Subcutaneous abdominal adipose tissue (tissue), 5 donors: ENCODE results near the gene SIRPA.
"Not testable (repeated sequence)": the region's sequence is repeated elsewhere in the genome, so short reads cannot be mapped to it uniquely, and the experiment has no call there.

Experiments used
- H3K27ac ChIP-seq: one replicate; pipeline ENCODE4 v1.7.0; 2013; ENCODE audit warnings: low read depth, mild to moderate bottlenecking, inconsistent platforms, low read length, moderate library complexity
- H3K27me3 ChIP-seq, 5 donors: one replicate each; pipeline ENCODE4 v1.7.0; 2013; ENCODE audit warnings: low read length in 5 of 5, inconsistent platforms in 1 of 5; ENCODE audit not compliant: control insufficient read depth in 5 of 5, insufficient read depth in 4 of 5
- H3K36me3 ChIP-seq, 5 donors: one replicate each; pipeline ENCODE4 v1.7.0; 2013; ENCODE audit warnings: low read length in 5 of 5; ENCODE audit not compliant: control insufficient read depth in 5 of 5, insufficient read depth in 5 of 5
- H3K4me1 ChIP-seq, 5 donors: one replicate each; pipeline ENCODE4 v1.7.0; 2013; ENCODE audit warnings: low read length in 5 of 5, mild to moderate bottlenecking in 3 of 5, moderate library complexity in 1 of 5; ENCODE audit not compliant: control insufficient read depth in 5 of 5, insufficient read depth in 5 of 5
- H3K4me3 ChIP-seq, 5 donors: one replicate each; pipeline ENCODE4 v1.7.0; 2013; ENCODE audit warnings: low read length in 5 of 5, low read depth in 1 of 5
- H3K9ac ChIP-seq, 5 donors: one replicate each; pipeline ENCODE4 v1.7.0; 2013; ENCODE audit warnings: low read length in 5 of 5, mild to moderate bottlenecking in 4 of 5, moderate library complexity in 3 of 5
- H3K9me3 ChIP-seq, 5 donors: one replicate each; pipeline ENCODE4 v1.7.0; 2013; ENCODE audit warnings: low read length in 5 of 5; ENCODE audit not compliant: control insufficient read depth in 5 of 5
- donor health status: healthy.
- donor health status: healthy.
- donor health status: healthy.
- donor health status: healthy.
- donor health status: healthy.

Gene SIRPA

DNA sequence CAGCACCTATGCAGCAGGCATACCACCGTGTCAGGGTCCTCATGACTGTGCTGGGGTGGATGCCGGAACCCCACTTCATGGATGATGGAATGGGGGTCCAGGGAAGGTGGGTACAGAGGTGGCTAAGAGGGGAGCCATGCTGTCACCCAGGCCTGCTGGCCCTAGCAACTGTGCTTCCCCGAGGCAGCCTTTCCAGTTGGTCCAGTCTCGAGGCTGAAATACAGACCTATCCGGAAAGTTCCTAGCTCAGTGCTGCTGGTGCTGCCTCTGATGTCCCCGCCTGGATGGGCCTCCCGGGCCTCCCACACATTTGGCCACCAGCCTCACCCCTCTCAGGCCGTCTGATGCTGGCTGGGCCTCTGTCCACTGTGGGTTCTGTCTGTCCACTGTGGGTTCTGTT lies 17.4 kb downstream of the SIRPA start:
- Histone ChIP-seq H3K9ac (peak overlapping the region in 1 of 5 donors; percentile 26), H3K27me3 (no peaks in the 10 kb centered on the region), H3K4me3 (no peak overlapping the region), H3K9me3 (no peaks in the 10 kb centered on the region), H3K27ac (no peak overlapping the region), H3K4me1 (peaks cover 0 to 17% (median 11%) of the 10 kb centered on the region in 5 donors), H3K36me3 (peaks cover 0 to 66% (median 42%) of the 10 kb centered on the region in 5 donors)

DNA sequence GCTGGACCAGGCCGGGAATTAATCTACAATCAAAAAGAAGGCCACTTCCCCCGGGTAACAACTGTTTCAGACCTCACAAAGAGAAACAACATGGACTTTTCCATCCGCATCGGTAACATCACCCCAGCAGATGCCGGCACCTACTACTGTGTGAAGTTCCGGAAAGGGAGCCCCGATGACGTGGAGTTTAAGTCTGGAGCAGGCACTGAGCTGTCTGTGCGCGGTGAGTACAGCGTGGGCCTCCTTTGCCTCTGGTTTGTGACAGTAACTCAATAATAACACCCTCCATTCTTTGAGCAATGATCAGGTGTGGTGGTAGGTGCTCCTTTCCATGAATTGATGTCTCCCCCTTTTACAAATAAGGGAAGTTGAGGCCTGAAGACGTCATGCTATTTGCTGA lies 20.0 kb downstream of the SIRPA start:
- H3K4me3 ChIP-seq, H3K9me3 ChIP-seq, H3K9ac ChIP-seq, H3K27me3 ChIP-seq, H3K4me1 ChIP-seq, H3K27ac ChIP-seq: not testable (repeated sequence)
- H3K36me3 ChIP-seq: peaks cover 0 to 78% (median 48%) of the 10 kb centered on the region in 5 donors

DNA sequence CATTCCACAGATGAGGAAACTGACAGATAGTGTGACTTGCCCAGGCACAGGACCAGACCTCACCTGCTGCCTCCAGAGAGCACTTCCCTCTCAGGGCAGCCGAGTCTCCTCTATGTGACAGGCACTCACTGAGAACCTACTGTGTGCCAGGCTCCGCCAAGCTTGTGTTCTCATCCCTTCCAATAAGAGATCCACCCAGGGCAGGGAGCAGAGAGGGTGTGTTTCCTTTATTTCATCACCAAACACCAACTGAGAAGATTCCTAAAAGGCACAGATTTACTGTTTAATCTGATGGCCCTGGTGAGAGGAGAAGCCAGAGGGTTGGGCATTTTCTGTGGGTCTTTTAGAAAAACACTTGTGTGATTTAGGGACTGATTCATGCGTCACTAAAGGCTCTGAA lies 20.5 kb downstream of the SIRPA start:
- H3K4me3 ChIP-seq: no peak overlapping the region
- H3K4me1 ChIP-seq: peaks cover 0 to 6% (median 0%) of the 10 kb centered on the region in 5 donors
- H3K9me3 ChIP-seq: no peaks in the 10 kb centered on the region
- peaks cover 0 to 81% (median 51%) of the 10 kb centered on the region in 5 donors for H3K36me3 ChIP-seq
- no peak overlapping the region for H3K27ac ChIP-seq
- H3K9ac ChIP-seq: no peak overlapping the region
- H3K27me3 ChIP-seq: no peaks in the 10 kb centered on the region

DNA sequence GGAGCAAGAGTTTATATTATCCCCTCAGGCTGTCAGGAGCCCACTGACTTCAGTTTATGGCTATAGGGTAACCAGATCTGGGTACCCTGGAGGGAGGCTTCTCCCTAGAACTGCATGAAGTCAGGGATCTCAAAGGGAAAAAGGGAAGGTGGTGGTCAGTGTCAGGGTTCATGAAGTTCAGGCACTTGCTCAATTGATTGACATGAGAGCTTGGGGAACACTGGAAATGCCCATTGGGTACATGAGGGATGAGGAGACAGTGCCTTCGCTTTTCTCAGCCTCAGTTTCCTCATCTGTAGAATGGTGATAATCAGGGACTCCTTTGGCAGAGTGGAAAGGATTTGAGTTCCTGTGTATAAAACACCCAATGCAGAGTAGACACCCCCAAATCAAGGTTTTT lies 22.6 kb downstream of the SIRPA start:
- Histone ChIP-seq H3K4me1 (peaks cover 0 to 5% (median 0%) of the 10 kb centered on the region in 5 donors), H3K27ac (no peak overlapping the region), H3K4me3 (no peak overlapping the region), H3K36me3 (peaks cover 0 to 86% (median 52%) of the 10 kb centered on the region in 5 donors), H3K9me3 (no peaks in the 10 kb centered on the region), H3K27me3 (no peaks in the 10 kb centered on the region), H3K9ac (no peak overlapping the region)

DNA sequence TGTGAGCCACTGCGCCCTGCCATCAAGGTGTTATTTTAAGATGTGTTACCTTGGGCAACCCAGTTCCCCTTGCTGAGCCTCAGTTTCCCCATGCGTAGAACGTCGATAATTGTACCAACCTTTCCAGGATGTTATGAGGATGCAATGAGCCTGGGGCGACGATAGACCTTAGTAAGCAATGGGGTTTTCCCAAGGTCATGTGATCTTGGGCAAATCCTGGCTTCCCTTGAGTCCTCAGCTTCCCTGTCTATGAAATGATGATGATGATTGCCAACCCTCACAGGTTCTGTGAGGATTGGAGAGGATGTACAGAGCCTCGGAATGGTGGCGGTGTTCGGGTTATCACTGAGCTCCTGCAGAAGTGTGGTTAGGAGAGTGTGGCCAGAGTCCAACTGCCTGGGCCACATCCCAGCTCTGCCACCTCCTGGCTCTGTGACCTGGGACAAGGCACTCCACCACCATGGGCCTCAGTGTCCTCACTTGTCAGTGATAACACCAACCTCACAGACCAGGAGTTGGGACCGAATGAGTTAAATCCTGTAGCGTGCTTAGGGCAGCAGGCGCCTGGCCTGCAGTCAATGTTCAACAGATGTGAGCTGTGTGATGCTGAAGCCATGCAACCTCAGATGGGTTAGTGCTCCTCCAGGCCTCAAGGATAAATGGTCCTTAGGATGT lies 23.4 kb downstream of the SIRPA start:
- Histone ChIP-seq H3K36me3 (peaks cover 0 to 90% (median 60%) of the 10 kb centered on the region in 5 donors), H3K9me3 (no peaks in the 10 kb centered on the region), H3K9ac (no peak overlapping the region), H3K4me3 (no peak overlapping the region), H3K4me1 (no peaks in the 10 kb centered on the region), H3K27ac (no peak overlapping the region), H3K27me3 (no peaks in the 10 kb centered on the region)

DNA sequence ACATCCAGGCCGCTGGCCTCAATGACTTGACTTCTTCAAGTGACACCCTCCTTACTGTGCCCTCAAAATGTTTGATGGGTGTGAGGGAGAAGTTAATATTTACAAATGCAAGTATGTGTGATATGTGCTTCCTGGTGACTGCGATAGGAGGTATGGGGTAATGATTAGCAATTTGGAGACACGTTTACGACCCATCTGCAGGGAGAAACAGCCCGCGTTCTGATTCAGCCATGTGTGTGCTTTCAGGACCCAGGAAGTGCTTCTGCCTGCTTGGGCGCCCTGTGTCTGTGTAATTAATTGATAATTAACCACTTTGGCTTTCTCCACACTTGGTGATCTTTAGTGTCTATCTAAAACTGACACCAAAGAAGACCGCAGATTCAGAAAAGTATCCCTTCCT lies 25.0 kb downstream of the SIRPA start:
- H3K36me3 ChIP-seq: peaks cover 0 to 89% (median 75%) of the 10 kb centered on the region in 5 donors
- H3K9ac ChIP-seq: no peak overlapping the region
- H3K27me3 ChIP-seq: no peaks in the 10 kb centered on the region
- no peaks in the 10 kb centered on the region for H3K9me3 ChIP-seq
- H3K27ac ChIP-seq: no peak overlapping the region
- no peak overlapping the region for H3K4me3 ChIP-seq
- H3K4me1 ChIP-seq: no peaks in the 10 kb centered on the region

DNA sequence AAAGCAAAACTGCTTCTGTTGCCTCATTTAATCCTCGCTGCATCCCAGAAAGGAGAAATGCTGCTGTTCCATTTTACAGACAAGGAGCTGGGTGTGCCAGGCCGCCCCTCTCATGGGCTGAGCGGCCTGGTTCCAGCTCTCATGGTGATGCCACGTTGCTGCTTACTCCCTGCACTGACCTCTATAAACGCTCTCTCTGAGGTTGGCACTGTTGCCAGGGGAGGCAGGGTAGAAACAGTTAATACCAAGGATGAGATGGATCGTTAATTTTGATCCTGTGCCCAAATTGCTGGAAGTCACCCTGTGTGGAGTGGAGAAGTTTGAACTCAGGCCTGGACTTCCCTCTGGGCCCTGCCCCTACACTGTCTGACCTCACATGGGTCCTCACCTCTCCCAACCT lies 25.6 kb downstream of the SIRPA start:
- H3K27me3 ChIP-seq: no peaks in the 10 kb centered on the region
- H3K27ac ChIP-seq: no peak overlapping the region
- no peak overlapping the region for H3K4me3 ChIP-seq
- H3K9me3 ChIP-seq: no peaks in the 10 kb centered on the region
- H3K9ac ChIP-seq: no peak overlapping the region
- H3K4me1 ChIP-seq: no peaks in the 10 kb centered on the region
- peaks cover 0 to 88% (median 73%) of the 10 kb centered on the region in 5 donors for H3K36me3 ChIP-seq

DNA sequence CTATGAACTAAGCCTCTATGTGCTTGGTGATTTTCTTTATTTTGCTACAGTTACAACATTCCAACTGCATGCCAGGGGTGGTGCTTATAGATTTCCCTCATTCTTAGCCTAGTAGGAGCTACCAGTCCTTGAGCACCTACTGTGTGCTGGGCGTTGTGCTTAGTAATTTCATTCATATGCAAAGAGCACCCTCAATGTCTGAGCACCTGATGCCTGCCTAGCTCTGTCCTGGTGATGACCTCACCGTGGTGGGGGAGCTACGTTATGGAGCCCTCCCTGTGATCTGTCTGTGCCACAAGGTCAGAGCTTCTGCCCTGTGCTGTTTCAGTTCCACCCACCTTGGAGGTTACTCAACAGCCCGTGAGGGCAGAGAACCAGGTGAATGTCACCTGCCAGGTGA lies 26.8 kb downstream of the SIRPA start:
- peaks cover 0 to 88% (median 67%) of the 10 kb centered on the region in 5 donors for H3K36me3 ChIP-seq
- H3K9me3 ChIP-seq, H3K27me3 ChIP-seq: not testable (repeated sequence)

DNA sequence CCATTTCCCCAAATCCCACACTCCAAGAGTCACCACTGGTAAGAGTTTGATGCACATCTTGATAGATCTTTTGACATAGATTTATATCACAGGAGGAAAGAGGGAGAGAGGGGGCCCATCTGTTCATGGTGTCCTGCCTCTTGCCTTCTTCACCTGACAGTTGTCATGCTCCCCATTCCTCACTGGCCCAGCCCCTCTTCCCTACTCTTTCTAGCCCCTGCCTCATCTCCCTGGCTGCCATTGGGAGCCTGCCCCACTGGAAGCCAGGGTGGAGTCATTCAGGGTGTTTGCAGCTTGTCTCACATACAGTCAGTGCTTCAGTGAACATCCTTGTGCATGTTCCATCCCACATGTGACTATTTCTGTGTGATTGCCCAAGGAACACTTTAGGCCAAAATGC lies 27.6 kb downstream of the SIRPA start:
- Histone ChIP-seq H3K9ac (no peak overlapping the region), H3K27ac (no peak overlapping the region), H3K27me3 (no peaks in the 10 kb centered on the region), H3K4me1 (peaks cover 0 to 11% (median 0%) of the 10 kb centered on the region in 5 donors), H3K4me3 (no peak overlapping the region), H3K36me3 (peaks cover 0 to 88% (median 62%) of the 10 kb centered on the region in 5 donors), H3K9me3 (no peaks in the 10 kb centered on the region)

More for the DNA sequence above, 26.8 kb downstream of the SIRPA start:
- H3K4me3 ChIP-seq, H3K27ac ChIP-seq, H3K4me1 ChIP-seq, H3K9ac ChIP-seq: not testable (repeated sequence)

DNA sequence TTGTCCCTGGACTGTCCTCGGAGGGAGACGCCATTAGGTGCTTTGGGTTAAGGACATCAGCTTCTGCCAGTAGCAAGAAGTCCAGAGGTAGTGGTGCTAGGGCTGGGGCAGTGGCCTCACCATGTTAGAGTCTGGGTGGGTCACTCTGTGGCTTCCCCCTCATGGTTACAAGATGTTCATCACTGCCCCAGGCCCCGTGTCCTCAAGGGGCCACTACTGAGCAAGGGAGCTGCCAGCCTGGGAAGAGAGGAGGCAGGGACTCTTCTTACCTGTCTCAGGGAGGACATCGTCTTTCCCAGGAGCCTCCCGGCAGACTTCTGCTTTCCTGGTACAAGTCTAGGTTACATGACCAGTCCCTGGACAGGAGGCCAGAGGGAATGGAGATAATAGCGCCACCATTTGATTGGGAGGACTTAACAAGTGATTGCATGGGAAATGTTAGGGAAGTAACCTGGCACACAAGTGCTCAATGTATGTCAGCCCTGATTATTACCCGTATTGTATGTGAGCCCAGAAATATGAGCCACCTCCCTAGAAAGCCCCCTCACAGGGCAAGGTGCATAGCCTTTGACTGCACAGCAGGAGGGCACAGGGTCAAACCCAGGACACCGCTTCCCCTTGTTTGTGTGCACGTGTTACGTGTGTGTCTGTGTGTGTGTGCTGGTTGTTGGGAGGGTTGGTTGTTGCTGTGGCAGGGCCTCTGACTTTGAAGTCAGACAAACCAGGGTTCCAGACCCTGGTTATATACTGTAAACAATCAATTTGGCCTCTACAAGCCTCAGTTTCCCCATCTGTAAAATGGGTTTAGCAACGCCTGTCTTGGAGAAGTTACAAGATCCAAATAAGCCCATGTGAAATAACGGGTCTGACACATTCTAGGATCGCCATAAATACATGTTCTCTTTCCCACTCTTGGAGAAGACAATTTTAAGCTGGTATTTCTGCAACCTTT lies 30.0 kb downstream of the SIRPA start:
- H3K27ac ChIP-seq: no peak overlapping the region
- no peak overlapping the region for H3K9ac ChIP-seq
- H3K36me3 ChIP-seq: peaks cover 0 to 91% (median 66%) of the 10 kb centered on the region in 5 donors

More for the DNA sequence above, 30.0 kb downstream of the SIRPA start:
- no peaks in the 10 kb centered on the region for H3K27me3 ChIP-seq
- no peaks in the 10 kb centered on the region for H3K9me3 ChIP-seq
- H3K4me1 ChIP-seq: peaks cover 0 to 11% (median 0%) of the 10 kb centered on the region in 5 donors
- H3K4me3 ChIP-seq: no peak overlapping the region
